DMS79 (cell line): ENCODE measurements around the gene LRRN2.

Source experiments
- DNase-seq: peaks from one replicate; lab custom pipeline; 2025; lab: John Stamatoyannopoulos, UW

Gene LRRN2

DNA sequence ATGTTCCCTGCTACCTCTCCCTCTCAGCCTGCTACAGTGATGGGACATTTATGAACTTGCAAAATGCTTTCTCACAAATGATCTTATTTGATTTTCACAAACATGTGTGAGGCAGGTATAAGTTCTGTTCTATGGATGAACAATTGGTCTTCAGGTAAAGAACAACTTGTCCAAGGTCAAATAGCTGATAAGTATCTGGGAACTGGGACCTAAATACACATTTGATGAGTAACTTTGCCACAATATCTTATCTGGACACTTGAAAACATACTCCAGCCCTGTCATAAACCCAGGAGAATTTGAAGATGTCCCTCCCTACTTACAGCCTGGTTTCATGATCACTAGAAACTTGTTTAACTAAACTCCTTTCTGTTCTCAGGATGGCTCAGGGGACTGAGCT is 23.0 kb downstream of the LRRN2 start:
- DNase-seq = no peak

DNA sequence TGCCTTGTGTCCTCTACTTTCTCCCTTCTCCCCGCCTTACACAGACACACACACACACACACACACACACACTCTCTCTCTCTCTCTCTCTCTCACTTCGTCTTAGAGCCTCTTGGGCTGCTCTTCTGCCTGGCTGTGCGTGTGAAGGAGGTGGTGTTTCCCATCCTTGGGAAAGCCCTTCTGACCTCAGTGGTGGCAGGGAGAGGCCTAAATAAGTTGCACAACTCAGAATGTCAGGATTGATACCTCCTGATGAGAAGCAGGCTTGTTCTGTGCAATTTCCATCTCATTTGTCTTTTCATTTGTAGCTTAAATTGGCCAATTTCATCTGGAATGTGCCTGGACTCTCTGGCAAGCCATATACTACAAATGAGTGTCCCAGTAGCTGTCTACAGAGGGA is 25.0 kb downstream of the LRRN2 start:
- DNase-seq = no peak

DNA sequence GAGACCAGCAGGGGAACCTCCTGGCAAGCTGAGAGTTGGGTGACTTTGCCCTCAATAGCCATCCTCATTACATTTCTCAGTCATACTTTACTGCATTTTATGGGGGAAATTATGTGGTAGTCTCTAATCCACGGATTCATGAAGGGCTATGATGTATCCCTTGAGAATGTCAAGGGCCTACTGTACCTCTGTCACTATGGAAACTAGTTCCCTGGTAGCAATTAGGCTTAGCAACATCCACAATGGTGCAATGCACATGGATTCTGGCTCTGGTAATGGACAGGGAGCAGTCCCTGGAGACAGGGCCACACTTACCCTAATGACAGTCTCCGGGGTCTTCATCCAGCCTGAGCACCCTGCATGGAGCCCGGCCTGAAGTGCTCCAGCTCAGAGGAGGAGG is 26.5 kb downstream of the LRRN2 start:
- peak; percentile 77 for DNase-seq

DNA sequence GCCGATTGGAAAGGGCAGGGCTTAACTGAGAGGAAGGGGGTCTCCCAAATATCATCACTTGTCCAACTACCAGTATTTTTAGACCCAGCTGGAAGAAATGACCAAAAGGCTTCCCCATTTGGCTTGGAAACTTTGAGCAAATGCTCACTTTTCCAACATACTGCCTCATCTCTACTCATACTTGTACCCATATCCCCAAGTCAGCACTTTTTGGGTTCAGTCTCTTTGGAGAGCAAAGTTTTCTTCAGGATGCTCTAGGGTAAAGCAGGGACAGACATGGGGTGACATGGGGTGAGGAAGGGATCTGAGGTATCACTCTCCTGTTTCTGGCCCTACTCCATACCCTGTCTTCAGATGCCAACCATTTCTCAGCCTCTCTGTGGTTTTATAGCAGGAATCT is 27.2 kb downstream of the LRRN2 start:
- no peak for DNase-seq

DNA sequence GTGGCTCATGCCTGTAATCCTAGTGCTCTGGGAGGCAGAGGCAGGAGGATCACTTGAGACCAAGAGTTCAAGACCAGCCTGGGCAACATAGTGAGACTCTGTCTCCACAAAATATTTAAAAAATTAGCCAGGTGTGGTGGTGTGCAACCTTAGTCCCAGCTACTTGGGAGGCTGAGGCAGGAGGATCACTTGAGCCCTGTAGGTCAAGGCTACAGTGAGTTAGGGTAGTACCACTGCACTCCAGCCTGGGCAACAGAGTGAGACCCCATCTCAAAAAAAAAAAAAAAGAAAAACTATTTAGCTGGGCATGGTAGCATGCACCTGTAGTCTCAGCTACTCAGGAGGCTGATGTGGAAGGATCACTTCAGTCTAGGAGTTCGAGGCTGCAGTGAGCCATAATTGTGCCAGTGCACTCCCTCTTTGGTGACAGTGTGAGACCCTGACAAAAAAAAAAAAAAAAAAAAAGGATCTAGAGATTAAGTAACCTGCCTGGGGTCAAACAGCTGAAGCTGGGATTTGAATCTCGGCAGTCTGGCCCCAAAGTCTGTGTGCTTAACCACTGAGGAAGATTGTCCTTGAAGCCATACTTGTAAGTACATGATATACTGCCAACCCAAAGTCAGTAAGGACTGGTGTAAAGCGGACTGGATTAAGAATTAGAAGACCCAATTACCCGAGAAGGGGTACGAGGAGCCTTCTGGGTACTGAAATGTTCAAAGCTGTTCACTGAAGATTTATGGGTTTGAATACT is 31.8 kb downstream of the LRRN2 start:
- DNase-seq = no peak

DNA sequence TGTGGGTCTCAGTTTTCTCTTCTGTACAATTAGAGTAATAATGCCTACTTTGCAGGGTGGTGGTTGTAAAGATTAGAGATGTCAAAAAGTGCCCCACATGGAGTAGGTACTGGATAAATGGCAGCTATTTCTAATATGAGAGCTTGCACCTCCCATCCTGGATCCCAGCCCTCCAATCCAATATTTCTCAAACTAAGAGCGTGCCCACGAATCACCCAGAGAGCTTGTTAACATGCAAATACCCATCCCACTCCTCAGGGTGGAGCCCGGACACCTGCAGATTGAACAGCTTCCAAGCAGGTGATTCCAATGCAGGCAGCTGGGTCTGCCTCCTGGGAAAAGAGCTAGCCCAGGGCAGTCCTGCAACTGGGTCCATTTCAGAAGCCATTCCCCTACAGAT is 33.0 kb downstream of the LRRN2 start:
- peak; percentile 43 for DNase-seq

DNA sequence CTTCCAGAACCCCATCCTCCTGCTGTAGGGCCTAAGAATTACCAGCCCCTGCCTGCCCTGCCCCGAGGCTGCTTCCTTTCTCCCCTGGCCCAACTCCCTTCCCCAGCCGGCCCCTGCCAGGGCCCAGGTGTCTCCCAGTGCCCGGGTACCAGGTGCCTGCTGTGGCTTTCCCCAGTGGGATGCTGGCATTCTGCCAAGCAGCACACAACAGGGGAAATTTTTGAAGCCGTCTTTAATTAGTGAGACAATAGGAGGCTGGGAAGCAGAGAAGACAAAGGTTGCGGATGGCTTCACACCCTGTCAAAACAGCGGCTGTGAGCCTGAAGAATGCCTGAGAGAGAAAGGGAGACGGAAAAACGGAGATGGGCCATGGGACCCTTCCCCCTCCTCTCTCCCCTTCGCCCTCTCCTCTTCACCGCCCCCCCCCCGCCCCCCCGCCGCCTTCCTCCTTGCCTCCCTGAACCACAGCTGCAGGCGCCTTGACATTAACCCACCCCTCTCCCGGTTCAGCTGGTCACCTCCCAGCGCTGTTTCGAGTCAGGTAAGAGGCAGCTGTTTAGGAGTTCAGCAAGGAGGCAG is 33.6 kb downstream of the LRRN2 start:
- peak; percentile 73 for DNase-seq

DNA sequence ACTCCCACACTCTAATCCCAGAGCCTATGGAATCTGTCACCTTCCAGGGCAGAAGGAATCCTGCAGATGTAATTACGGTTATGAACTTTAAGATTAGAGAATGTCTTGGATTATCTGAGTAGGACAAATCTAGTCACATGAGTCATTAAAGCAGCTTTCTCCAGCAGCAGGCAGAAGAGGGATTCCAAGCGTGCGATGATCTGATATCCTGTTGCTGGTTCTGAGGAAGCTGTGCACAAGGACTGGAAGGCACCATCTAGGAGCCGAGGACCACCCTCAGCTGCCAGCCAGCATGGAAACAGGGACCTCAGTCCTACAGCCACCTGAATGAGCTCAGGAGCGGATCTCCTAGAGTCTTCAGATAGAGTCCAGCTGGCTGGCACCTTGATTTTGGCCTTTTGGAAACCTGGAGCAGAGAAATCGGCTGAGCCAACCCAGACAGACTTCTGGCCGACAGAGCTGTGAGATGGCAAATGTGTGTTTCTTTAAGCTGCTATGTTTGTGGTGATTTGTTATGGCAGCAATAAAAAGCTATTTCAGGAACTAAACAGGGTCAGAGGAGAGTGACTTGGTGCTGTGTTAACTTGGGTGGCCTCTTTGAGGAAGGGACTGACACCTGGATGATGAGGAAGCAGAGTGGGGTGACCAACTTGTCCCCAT is 34.5 kb downstream of the LRRN2 start:
- DNase-seq = peak; percentile 56

DNA sequence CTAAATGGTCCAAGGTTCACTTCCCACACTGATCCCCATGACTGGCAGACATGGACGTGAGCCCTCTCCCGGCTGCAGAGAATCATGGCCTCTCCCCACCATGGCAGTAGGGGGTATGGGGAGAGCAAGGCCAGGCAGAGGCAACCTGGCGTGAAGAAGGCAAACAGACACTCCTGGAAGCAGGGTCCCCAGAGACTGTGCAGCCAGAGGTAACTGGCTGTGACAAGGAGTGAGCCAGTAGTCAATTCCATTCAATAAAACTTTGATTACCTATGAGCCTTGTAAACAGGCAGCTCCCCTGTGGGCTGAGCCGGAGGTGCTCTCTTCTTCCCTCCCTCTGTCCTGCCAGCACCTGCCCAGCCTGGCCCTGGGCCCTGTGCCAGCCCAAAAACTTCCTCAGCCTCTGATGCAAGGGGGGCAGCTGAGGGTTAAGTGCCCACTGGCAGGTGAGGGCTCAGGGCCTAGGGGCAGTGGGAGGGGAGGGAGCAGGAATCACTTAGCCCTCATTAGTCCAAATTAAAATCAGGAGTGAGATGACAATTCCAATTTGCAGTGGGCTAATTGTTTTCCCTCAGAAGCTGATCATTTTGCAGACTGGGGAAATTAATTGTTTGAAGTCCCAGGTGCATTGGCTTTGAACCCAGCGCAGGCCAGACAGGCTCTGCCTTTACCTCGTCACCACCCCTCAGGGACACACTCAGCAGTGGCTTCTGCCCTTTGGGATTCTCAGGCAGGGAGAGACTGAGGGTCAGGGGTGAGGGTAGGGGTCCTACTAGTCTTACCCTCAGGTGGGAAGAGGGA is 35.6 kb downstream of the LRRN2 start:
- peak; percentile 91 for DNase-seq

DNA sequence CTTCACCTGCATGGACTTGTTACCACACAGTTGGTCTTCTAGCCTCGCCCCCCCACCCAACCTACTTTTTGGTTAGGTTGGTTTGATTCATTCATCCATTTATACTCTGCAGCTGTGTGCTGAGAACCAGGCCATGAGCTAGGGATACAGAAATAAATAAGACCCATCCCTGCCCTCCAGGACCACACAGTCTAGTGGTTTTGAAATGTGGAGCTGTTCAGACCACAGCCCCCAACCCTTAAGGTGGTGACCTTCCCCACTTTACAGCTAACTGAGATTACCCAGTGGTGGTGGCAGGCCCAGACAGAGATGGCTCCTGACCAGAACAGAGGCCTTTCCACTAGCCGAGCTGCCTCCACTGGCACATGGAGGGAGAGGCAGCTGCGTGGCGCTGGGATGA is 37.0 kb downstream of the LRRN2 start:
- DNase-seq = no peak

DNA sequence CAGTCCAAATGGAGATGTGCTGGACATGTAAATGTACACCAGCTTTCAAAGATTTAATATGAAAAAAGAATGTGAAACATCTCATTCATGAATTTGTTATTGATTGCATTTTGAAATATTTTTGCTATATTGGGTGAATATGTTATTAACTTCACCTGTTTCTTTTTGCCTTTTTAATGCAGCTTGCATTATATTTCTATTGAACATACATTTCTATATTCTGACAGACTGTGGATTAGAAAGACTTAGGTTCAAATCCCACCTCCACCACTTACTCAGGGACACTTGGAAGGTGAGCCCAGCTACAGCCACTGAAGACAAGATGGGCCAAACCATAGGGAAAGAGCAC is 37.8 kb downstream of the LRRN2 start:
- DNase-seq = no peak

DNA sequence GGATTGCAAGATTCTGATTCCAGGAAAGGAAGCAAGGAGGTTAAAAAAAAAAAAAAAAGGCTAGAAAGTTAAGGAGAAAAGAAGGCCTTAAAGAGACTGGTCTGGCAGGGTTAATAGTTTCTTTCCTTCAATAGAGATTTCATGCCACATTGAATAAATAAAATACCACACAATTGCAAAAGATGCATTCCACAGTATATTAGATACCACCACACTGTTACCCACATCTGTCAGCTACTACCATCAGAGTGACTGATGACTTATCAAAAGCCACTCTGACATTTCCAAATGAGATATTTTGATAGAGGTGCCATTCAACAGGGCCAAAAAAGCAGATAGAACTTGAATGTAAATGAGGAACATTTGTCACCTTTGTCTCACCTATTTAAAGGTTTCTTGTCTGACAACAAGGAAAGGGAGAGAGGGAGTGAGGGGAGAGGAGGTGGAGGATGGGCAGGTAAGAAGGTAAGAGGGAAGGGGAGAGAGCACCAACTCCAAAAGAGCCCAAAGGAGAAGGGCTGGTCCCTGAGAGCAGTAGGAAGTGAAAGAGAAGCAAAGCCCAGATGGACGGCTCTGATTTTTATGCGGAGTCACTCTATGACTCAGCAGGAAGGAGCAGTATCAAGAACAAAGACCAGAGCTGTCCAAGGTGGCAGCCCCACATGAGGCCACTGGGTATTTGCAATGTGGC is 38.3 kb downstream of the LRRN2 start:
- no peak for DNase-seq

DNA sequence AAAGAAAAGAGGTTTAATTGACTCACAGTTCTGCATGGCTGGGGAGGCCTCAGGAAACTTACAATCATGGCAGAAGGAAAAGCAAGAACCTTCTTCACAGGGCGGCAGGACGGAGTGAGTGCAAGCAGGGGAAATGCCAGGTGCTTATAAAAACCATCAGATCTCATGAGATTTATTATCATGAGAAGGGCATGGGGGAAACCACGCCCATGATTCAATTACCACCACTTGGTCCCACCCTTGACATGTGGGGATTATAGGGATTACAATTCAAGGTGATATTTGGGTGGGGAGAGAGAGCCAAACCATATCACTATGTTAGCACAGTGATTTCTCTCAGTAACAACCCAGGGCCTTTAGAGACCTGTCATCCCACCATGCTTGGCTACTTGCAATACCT is 39.9 kb downstream of the LRRN2 start:
- no peak for DNase-seq

DNA sequence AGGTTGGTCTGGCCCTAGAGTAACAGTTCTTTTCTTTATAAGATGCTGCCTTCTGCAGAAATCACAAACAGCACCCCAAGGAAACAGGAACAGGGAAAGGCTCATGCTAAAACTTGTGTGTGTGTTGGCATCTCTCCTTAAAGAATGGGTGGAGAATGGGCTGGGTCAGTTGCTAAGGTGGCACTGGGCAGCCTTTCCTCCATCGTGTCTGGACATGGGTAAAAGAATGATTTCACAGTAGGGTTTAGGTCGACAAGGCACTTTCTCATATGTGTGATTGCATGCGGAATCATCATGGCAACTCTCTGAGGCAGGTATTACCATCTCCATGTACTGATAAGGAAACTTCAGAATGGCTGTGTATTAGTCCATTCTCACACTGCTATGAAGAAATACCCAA is 40.3 kb downstream of the LRRN2 start:
- no peak for DNase-seq

DNA sequence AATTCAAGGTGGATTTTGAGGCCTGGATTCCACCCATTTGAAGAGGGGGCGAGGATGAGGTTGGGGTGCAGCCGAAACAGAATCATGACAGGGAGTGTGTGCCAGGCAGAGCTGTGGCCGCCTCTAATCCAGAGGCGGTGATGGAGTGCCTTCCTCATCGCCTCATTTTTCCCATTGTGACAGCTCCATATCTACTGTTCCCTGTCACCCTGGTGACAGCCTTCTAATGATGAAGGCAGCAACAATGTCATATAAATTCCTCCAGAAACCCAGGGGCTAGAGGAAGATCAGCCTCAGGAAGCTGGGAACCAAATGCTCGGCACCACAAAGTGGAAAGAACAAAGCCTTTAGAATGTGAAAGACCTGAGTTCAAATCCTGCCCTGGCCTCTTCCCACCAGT is 42.0 kb downstream of the LRRN2 start:
- no peak for DNase-seq

DNA sequence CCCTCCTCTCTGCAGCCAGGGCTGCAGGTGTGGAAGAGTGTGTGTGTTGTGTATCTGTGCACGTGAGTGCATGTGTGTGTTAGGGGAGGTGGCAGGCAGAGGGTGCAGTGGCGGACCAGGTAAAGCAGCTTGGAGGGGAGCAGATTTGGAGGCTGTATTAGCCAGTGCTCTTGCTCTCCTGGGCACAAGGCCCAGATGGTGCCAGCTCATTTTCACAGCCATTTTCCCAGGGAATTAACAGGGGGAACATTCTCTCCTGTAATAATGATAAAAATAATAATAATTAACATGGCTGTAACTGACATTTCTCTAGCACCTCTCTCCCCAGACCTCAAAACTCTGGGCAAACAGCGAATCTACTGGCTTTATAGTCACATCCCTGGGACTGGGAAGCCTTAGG is 43.6 kb downstream of the LRRN2 start:
- no peak for DNase-seq

DNA sequence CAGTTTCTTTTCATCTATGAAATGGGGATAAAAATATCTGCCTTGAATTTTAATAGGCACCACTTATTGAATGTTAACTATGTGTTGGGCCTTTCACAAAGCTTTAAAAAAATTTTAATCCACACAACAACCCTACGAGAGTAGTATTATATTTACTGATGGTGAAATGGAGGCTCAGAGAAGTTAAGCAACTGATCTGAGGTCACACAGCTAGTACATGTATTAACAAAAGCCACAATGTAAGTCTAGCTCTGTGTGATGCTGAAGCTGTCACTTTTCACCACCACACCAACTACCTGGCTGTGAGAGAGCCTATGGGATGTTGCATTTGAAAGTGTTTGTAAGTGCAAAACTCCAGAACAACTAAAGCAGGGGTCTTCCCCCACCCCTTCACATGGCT is 44.1 kb downstream of the LRRN2 start:
- DNase-seq = no peak

DNA sequence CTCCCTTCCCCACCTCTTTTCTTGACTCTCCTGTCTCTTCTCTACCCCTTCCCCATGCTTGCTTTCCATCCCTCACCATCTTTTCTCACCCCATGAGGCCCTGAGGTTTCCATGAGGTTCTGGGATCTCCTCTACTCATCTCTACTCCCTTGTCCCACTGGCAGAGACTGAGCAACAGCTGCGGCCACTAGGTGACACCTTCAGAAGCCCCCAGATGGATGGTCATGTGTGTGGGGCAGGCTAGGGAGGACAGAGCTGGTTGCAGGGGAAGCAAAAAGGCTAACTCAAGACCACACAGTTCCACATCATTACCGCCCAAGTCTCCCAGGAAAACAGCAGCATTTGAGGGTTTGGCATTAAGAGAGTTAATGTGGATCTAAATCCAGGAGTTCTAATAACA is 45.0 kb downstream of the LRRN2 start:
- no peak for DNase-seq

DNA sequence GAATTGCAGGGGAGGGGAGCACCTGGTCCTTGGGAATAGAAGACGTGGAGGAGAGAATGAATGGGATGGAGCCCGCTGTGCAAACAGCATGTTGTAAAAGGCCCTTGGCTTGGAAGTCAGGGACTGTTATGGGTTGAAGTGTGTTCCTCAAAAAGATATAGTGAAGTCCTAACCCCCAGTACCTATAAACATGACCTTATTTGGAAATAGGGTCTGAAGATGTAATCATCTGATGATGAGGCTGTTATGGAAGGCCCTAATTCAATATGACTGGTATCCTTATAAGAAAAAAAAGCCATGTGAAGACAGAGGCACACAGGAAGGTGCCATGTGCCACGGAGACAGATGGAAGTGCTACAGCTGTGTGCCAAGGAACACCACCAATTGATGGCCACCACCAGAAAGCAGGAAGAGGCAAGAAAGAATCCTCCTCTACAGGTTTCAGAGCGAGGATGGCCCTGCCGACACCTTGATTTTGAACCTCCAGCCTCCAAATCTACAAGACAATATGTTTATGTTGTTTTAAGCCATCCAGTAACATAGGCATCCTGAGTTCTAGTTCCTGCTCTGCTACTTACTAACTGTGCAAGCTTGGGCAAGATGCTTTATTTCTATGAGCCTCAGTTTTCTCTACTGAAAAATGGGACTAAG is 51.2 kb downstream of the LRRN2 start:
- no peak for DNase-seq

DNA sequence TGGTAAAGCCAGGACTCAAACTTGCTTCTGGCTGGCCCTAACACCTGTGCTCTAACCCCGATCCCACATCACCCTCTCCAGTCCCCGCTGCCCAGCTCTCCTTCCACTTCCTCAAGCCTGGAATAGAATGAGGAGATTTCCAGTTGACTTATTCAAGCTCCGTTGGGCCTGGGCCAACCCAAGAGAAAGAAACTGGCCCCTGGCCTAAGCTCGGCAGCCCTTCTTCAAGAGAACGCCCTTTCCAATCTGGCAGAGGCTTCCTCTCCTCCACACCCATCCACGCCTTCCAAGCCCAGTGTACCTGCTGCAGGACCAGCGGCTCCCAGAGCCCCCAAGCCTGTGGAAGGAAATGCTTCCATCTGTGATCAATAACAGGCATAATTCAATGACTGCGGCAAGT is 51.9 kb downstream of the LRRN2 start:
- DNase-seq = no peak

DNA sequence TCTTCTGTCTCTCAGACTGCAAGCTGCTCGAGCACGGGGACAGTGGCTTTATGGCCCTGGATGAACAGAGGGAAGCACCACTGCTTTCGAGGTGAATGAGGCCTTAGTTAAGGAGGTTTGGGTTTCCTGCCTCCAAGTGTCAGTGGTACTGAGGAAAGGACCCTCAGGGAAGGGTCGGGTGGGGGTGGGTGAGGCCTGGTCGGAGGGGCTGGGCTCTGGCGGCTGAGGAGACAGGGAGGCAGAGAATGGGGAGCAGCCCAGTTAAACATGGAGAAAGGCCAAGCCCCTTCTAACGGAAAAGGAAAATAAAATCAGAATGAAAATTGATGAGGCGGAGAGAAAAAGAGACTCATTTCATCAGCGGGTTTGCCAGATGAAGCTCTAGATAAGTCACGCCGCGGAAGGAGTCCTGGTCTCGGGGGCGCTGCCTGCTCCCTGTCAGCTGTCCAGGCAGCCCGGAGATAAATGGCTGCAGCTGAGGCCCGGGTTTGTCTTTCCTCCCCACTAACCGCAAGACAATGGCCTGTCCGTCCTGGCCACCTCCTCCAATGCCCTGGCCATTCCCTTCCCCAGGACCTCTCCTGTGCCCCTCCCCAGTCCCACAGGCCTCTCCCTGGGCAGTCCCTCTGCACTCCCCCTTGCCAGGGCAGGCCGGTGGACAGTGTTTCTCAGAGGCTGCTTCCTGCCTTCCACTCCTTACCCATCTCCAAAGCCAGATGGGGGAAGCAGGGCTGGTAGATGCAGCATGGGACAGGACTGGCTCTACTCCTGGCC is 55.2 kb downstream of the LRRN2 start:
- no peak for DNase-seq
